IPS-NIHi7 (cell line): ENCODE data around the gene PRKAG3.

Source experiments
- DNase-seq: peaks from one replicate; pipeline ENCODE4 v3.0.0; 2012; ENCODE audit warnings: mixed read lengths; ENCODE audit errors: extremely low spot score

PRKAG3 gene

DNA sequence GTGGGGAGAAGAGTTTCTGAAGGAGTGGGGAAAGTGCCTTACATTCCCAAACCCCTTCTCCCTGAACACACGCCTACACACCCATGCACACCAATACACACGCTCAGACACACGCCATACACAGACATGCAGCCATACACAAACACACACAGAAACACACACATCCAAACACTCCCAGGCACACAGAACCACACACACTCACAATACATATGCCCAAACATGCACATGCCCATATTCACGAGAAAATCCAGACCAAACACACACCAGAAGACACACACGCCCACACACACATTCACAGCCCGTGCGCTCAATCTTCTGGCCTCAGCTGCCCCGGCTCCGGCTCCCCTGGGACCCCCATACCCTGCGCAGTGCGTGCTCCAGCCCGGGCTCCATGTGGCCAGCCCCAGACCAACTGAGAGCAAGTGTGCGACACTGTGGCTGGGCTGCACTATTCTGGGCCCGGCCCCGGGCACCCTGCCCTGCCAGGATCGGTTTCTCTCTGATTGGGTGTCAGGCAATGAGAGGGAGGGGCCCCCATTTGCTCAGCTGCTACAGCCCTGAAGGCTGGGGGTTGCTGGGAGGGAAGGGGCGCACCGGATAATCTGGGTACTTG lies at the start of gene PRKAG3:
Gene PRKAG3, minus strand, starts transcription at position 426 of the 613 bp plus-strand sequence.
- no peak for DNase-seq

DNA sequence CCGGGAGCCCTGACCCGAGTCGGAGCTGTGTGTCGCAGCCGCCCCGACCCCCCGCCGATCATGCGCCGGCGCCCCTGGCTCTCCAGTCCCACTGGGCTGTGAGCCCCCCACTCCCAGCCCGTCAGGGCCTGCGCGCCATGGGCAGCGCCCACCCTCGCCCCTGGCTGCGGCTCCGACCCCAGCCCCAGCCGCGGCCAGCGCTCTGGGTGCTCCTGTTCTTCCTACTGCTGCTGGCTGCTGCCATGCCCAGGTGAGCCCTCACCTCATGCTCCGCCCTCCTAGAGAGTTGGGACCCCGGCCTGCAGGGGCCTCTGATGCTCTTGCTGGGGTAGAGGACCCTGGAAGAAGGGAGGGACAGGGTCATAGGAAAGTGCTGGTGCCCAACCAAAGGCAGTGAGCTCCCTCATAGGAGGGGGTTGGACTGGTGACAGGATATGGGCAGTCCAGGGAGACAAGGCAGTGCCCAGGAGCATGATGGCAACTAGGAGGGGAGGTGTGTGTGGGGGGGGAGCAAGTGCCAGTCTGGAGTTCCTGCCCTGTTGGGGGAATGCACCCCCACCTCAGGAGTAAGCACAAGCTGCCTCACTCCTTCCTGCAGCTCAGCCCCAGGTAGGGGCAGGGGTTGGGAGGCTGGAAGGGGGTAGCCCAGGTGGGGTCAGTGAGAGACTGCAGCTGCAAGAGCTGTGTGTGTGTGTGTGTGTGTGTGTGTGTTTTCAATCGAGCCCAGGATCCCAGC lies 49.4 kb upstream of the PRKAG3 start:
- no peak for DNase-seq

DNA sequence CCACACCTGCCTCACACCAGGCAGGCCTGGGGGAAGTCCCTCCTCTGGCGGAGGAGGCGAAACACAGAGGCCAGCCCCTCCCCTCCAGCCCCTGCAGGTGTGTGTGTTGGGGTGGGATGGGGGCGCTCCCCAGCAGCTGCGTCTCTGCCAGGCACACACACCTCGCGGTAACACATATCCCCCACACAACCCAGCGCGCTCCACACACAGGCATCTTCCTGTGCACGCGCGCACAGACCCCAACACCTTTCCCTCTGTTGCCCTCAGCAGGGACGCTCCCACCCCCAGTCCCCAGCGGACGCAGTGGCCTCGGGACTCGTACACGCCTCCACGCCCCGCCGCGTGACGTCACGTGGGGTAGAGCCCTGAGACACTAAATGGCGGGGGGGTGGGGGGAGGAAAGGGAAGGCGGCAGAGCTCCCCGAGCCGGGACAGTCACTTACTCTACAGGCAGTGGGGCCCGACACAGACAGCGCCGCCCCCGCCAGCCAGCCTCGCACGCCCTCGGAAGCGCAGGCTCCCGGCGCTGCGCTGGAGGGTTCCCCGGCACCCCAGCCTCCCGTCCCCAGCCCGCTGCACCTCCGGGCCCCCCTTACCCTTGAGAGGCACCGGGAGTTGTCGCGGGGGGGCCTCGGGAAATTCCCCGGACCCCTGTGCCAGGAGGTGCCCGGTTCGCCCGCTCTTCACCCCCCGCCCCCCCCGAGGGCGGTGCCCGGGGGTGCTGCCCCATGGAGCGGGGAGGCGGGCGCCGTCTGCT lies 48.7 kb upstream of the PRKAG3 start, which contains the start of gene WNT10A:
Gene WNT10A, plus strand, starts transcription at position 751 of the 757 bp plus-strand sequence. CDS start 144 bp downstream, outside the sequence.
- no peak for DNase-seq

GRCh38 chr2:218879776-218880101 lies 48.1 kb upstream of the PRKAG3 start:
- DNase-seq, result no peak

GRCh38 chr2:218878926-218879761 lies 47.5 kb upstream of the PRKAG3 start:
- no peak for DNase-seq

GRCh38 chr2:218878486-218878885 lies 46.9 kb upstream of the PRKAG3 start:
- no peak for DNase-seq

DNA sequence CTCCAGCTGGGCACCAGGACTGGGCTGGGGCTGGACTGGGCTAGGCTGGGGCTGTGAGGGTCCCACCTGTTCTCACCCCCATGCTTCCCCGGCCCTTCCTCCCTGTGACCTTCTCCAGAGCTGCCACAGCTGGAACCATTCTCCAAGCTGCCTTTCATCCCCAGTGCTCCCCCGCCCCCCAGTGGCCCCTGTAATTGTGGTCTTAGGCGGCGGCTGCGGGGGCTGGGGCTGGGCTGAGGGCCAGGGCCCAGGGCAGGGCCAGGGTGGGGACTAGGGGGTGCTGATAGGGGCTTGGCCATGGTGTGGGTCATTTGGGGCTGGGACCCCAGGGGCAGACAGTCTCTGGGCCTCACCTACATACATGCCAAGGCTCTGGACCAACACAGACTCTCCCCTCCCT lies 46.3 kb upstream of the PRKAG3 start:
- no peak for DNase-seq

- DNase-seq, result no peak
Observed at GRCh38 chr2:218877331-218877730, 45.7 kb upstream of the PRKAG3 start.

DNA sequence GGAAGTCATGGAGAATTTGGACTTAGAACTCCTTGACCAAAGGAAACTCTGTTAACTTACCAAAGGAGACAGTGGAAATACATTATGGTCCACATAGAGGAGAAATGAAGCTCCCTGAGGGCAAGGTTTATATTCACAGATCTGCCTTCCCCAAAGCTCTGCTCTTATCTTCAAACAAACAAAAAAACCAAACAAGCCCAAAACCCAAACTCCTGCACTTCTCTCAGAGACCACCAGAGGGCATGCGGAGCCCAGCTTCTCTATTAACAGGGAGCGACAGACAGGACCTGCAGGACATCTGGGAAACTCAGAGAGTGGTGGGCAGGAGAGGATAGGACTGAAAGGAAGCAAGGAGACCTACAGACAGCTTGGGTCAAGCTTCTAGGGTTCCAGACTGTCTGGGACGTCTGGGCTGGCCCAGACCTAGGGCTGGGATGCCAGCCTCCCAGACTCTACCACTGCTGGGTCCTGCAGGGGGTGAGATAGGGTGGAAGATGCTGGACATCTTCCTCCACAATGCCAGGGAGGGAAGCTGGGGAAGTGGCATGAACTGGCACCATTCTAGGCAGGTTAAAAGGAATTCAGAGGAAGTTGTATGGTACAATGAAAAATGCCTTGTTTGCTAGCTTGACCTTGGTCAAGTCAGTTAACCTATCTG lies 45.1 kb upstream of the PRKAG3 start:
- DNase-seq, result peak; percentile 82

DNA sequence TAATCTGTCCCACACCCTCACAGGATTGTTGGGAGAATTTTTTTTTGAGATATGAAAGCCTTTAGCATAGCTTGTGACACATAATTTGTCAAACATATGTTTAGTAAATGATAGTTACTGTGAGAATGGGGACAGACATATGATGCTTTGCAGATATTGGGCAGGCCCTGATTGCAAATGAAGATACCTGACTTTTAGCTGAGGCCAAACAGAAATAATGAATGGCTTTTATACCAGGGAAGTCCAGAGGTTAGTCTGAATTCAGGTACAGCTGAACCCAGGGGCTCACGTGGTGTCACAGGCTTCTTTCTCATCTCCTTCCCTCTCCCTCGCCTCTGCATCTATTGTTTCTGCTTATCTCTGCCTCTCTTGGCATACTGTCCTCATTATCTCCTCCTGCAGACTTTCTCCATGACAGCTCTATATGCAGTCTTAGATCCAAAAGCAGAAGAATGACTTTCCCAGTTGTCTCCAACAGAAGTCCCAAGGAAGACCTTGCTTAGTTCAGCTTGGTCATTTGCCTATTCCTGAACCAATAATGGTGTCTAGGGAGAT lies 44.2 kb upstream of the PRKAG3 start:
- no peak for DNase-seq

GRCh38 chr2:218873359-218874194 lies 42.0 kb upstream of the PRKAG3 start:
- no peak for DNase-seq

DNA sequence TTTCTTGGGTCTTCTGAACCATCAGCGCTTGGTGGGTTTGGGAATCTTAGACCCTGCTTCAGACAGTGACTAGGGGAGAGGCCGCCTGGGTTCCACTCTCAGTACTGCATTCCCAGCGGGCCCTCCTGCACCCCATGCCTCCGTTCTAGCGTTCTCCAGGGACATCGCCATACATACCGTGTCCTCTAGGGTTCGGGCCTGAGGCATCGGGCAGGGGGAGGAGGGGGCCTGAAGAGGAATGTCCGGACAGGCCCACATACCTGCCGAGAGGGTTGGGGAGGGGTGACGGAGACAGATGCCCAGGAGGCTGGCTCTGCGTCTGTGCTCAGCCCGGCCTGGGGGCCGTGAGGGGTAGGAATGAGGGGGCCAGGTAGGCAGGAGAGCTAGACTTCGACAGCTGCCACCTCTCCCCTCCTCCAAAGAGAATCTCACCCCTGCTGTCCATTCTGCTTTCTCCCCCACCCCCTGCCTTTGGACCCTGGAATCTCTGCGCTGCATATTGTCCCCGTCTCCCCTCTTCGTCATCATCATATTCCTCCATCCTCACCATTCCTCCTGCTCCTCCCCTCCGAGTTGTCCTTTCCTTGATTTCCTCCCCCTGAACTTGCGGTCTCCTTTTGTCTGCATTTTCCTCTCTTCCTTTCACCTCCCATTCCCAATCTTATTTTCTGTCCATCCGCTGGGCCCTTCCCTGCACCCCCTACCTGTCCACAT lies 41.2 kb upstream of the PRKAG3 start:
- peak; percentile 70 for DNase-seq

DNA sequence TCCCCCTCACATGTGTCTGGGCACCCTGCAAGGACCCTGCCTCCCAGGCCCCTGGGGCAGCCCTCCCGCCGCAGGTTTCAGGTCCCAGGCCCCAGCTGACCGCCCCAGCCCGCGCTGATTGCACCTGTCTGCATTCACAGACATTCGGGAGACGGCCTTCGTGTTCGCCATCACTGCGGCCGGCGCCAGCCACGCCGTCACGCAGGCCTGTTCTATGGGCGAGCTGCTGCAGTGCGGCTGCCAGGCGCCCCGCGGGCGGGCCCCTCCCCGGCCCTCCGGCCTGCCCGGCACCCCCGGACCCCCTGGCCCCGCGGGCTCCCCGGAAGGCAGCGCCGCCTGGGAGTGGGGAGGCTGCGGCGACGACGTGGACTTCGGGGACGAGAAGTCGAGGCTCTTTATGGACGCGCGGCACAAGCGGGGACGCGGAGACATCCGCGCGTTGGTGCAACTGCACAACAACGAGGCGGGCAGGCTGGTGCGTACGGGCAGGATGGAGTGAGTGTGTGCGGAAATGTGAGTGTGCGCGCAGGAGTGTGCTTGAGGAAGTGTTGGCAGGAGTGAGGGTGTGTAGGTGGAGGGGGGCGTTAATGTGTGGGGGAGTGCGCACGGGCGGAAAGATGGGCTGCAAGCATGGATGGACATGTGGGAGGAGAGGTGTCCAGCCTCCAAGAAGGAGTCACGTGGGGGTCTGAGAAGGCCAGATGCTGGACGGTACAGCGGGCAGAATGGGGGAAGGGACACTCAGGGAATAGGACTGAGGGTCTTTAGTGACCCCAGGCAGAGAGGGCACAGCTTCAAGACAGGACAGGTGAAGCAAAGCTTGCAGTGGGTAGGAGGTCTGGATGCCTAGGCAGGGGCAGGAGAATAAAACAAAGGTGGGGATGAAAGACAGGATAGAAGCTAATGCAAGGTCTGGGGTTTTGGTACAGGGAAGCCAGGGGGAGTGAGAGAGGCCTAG lies 40.0 kb upstream of the PRKAG3 start:
- DNase-seq, result no peak

DNA sequence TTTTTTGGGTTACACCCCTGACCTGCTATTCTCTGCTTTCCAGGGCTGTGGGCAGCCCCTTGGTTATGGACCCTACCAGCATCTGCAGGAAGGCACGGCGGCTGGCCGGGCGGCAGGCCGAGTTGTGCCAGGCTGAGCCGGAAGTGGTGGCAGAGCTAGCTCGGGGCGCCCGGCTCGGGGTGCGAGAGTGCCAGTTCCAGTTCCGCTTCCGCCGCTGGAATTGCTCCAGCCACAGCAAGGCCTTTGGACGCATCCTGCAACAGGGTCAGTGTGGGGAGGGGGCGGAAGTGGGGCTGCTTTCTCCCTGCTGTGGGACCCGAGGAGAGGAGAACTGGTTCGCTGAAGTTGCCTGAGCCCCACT lies 39.4 kb upstream of the PRKAG3 start:
- DNase-seq, result no peak

DNA sequence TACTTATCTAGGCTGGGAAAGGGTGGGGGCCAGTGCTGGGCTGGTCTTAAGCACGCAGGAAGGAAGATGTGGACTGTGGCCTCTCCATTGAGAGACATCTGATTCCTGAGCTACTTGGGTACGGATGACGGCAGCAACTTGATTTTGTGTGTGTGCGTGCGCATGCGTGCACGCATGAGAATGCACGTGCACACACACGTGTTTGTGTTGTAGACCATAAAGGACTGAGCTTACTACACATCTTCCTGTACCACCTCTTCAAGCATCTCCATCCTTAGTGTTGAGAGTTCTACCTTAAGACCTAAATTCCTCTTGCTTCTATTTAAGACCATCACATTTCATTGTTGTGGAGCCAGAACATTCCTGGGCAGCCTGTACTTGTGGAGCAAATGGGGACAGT lies 37.5 kb upstream of the PRKAG3 start:
- no peak for DNase-seq

DNA sequence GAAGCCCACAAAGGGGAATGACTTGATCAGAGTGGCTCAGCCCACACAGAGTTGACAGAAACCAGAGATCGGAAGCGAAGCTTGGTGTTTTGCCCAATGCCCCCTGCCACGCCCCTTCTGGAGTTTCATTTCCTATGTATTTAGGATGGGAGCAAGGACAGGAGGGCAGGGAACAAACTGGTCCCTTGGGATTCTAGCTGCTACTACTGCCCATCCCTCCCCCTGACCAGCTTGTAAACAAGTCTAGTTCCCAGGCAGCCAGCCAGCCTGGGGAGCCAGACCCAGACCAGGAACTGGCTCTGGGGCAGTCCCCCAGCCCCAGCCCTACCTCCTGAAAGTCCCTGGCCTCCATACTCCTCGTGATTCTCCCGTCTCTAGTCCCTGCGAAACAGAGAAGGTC lies 36.3 kb upstream of the PRKAG3 start:
- DNase-seq, result no peak

DNA sequence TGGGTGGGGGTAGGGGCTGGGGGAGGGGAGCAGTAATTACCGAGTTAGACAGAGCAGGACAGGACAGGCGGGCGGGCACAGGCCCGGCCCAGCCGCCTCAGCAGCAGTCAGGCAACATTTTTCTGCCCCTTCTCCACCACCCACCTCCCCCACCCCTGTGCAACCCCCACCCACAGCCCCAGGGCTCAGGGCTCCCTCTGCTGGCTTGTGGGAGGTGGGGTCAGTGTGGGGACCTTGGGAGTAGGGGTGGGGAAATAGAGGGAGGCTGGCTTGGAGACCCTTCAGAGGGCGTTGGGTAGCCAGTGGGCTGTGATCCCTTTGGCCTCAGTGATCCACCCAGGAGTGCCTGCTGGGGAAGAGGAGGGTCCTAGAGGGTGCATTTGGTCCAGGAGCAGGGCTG lies 34.4 kb upstream of the PRKAG3 start:
- DNase-seq, result no peak

- no peak for DNase-seq
Observed at GRCh38 chr2:218865396-218865795, 33.8 kb upstream of the PRKAG3 start.
